Measurements from ENCODE around the gene SLC7A8.
"Not testable (repeated sequence)": the region's sequence is repeated elsewhere in the genome, so short reads cannot be mapped to it uniquely, and the experiment has no call there.

SLC7A8 gene

DNA sequence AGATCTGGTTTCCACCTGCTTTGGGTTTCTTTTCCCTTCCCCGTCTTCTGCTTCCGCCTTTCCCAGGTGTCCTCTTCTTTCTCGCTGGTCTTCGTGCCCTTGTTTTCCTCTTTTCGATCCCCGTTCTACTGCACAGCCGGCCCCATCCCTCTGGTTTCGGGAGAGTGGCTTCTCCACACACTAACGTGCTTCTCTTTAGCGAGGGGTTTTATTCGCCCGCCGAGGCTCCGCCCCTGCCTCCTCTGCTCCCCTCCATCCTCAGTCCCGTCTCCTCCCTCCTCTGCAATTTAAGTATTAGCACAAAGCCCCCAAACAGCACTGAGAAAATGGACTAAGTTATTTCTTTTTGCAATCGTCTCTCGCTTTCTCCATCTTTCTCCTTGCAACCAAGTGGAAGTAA, at the start of gene SLC7A8:
Gene SLC7A8 (minus strand): TSS at position 182 of the 400 bp plus-strand sequence. CDS start 746 bp downstream, outside the sequence.
- no peak for DNase-seq (ENCODE audit: low read depth in 2 of 2)

DNA sequence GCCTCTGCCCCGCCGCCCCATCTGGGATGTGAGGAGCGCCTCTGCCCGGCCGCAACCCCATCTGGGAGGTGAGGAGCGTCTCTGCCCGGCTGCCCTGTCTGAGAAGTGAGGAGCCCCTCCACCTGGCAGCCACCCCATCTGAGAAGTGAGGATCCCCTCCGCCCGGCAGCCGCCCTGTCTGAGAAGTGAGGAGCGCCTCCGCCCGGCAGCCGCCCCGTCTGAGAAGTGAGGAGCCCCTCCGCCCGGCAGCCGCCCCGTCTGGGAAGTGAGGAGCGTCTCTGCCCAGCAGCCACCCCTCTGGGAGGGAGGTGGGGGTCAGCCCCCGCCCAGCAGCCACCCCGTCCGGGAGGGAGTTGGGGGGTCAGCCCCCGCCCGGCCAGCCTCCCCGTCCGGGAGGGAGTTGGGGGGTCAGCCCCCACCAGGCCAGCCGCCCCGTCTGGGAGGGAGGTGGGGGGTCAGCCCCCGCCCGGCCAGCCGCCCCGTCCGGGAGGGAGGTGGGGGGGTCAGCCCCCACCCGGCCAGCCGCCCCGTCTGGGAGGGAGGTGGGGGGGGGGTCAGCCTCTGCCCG, 48.9 kb upstream of the SLC7A8 start:
- not testable (repeated sequence) for DNase-seq (ENCODE audit: low read depth in 2 of 2)

DNA sequence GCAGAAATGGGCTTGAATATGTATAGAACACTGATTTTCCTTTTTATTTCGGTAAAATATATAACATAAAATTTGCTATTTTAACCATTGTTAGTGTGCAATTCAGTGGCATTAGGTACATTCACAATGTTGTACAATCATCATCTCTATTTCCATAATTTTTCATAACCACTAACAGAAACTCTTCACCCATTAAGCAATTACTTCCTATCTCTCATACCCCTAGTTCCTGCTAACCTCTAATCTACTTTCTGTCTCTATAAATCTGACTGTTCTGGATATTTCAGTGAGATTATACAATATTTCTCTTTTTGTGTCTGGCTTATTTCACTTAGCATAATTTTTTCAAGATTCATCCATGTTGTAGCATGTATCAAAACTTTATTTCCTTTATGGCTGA, 45.4 kb upstream of the SLC7A8 start:
- no peak for DNase-seq (ENCODE audit: low read depth in 2 of 2)

DNA sequence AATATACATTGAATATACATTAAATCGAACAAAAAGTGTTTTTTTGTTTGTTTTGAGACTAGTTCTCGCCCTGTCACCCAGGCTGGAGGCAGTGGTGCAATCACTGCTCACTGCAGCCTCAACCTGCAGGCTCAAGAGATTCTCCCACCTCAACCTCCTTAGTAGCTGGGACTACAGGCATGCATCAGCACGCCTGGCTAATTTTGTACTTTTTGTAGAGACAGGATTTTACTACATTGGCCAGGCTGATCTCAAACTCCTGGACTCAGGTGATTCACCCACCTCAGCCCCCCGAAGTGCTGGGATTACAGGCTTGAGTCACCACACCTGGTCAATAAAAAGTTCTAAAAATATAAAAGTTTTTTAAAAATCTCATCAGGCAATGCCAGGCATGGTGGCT, 44.1 kb upstream of the SLC7A8 start:
- no peak for DNase-seq (ENCODE audit: low read depth in 2 of 2)

DNA sequence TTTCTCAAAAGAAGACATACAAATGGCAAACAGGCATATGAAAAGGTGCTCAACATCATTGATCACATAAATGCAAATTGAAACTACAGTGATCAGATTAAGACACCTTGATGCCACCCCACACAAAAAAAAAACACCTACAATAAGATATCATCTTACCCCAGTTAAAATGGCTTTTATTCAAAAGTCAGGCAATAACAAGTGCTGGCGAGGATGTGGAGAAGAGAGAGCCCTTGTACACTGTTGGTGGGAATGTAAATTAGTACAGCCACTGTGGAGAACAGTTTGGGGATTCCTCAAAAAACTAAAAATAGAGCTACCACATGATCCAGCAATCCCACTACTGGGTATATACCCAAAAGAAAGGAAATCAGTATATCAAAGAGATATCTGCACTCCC, 41.5 kb upstream of the SLC7A8 start:
- DNase-seq (ENCODE audit: low read depth in 2 of 2) = not testable (repeated sequence)

DNA sequence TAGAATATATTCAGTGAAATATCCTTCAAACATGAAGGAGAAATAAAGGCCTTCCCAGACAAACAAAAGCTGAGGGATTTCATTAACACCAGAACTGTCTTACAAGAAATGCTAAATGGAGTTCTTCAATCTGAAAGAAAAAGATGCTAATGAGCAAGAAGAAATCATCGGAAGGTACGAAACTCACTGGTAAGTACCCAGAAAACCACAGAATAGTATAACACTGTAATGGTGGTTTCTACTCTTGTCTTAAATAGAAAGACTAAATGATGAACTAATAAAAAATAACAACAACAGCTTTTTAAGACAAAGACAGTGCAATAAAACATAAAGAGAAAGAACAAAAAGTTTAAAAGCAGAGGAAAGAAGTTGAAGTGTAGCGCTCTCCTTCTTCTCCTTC, 35.6 kb upstream of the SLC7A8 start:
- no peak for DNase-seq (ENCODE audit: low read depth in 2 of 2)

DNA sequence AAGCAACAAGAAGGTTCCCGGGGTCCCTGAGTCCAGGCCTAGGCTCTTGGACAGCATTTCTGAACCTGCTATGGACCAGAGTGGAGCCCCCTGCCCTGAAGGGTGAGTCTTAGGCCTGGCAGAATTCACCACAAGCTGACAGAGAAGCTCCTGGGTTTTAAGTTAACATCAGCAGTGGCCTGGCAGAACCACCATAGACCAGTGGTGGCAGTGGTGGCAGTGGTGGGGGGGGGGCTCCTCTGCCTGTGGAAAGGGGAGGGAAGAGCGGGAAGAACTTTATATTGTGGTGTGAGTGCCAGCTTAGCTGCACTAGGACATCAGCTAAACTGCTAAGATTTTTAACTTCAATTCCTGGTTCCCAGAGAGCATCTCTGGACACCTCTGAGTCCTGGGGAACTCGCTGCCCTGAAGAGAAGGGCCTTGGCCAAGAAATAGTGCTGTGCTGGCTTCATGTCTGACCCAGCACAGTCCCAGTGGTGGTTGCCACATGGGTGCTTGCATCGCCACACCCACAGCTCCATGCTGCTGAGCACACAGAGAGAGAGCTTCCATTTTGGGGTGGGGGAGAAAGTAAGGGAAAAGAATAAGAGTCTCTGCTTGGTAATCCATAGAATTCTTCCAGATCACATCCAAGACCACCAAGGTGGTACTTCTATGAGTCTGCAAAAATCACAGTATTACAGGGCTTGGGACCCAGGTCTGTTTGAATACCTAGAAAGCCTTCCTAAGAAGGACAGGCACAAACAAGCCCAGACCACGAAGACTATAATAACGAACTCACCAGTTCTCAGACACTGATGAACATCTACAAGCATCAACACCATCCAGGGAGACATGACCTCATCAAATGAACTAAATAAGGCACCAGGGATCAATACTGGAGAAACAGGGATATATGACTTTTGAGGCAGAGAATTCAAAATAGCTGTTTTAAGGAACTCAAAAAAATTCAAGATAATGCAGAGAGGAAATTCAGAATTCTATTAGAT, 33.9 kb upstream of the SLC7A8 start:
- no peak for DNase-seq (ENCODE audit: low read depth in 2 of 2)

DNA sequence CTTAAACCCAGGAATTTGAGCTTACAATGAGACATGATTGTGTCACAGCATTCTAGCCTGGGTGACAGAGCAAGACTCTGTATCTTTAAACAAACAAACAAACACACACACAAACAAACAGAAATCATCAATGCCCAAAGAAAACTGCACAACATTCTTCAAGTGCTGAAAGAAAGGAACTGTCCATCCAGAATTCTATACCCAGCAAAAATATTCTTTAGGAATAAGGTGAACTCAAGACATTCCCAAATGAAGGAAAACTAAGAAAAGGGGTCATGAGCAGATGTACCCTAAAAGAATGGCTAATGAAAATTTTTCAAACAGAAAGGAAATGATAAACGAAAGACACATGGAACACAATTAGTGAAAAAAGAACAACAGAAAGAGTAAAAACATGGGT, 32.0 kb upstream of the SLC7A8 start:
- no peak for DNase-seq (ENCODE audit: low read depth in 2 of 2)

DNA sequence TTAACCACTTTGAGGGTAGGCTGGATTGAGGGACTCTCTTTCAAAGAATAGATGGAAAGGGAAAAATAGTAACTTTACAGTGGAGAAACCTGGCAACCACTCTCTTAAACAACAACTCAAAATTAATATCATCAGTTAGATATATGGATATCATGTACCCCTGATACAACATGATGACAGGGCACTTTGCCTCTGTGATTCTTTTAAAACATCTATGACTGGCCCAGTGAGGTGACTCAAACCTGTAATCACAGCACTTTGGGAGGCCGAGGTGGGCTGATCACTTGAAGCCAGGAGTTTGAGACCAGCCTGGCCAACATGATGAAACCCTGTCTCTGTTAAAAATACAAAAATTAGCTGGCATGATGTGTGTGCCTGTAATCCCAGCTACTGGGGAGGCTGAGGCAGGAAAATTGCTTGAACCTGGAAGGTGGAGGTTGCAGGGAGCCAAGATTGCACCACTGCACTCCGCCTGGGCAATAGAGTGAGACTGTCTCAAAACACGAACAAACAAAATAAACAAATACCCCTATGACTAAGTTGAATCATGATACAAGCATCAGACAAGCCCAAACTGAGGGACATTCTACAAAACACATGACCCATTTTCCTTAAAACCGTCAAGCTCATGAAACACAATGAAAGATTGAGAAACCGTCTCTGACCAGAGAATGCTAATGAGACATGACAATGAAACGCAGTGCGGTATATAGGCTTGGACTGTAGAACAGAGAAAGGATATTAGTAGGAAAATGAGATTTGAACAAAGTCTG, 26.4 kb upstream of the SLC7A8 start:
- DNase-seq (ENCODE audit: low read depth in 2 of 2) = no peak

DNA sequence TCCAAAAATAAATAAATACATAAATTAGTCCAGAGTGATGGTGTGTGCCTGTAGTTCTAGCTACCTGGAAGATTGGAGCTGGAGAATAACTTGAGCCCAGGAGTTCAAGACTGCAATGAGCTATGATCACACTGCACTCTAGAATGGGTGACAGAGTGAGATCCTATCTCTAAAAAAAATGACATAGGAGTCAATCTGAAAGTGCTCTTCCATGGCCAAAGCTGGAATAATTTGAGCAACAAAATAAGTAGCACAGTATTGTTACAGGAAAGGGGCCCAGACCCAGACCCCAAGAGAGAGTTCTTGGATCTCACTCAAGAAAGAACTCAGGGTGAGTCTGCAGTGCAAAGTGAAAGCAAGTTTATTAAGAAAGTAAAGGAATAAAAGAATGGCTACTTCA, 24.9 kb upstream of the SLC7A8 start:
- no peak for DNase-seq (ENCODE audit: low read depth in 2 of 2)

DNA sequence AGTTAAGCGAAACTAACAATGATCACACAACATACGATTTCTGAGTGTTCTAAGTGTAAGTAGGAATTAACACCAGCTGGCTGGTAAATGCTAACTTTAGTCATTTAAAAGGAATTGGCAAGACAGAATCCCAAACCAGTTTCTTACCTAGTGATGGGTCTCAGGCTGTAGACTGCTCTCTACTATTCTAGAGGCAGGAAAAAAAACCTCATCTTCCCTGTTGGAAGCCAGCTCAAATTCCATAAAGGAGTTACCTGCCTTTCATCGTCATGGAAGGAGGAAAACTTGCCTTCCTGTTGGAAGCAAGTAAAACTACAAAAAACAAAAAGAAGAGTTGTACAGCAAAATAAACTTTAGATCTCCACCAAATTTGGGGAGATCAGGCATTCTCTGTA, 23.7 kb upstream of the SLC7A8 start:
- no peak for DNase-seq (ENCODE audit: low read depth in 2 of 2)

DNA sequence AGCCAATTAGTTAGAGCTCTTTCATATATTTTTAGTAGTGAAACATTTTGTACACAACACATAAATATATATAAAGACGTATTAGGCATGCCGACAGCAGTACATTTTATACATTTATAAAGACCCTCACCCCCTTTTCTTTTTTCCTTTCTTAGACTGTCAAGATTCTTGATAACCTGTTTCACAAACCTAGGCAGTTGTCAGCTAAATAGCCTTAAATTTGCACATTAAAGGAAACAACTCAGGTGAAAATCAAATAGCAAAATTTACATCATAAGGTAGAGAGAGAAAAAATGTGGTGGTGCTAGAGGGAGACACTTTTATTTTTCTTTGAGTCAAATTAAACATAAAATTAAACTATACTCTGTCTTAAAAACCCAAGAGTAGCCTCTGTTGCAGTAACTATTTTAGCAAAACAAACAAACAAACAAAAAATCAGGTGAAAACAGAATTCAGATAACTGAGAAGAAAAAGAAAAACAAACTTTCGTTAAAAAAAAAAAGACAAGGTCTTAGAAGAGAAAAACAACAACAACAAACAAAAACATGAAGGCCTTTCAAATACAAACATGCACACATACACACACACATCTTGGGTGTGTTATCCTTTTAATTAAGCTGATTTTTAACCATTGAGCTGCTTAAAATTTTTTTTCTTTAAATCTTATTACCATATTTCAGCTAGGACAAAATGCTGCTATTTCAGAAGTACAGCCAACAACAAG, 23.1 kb upstream of the SLC7A8 start:
- DNase-seq (ENCODE audit: low read depth in 2 of 2) = no peak

DNA sequence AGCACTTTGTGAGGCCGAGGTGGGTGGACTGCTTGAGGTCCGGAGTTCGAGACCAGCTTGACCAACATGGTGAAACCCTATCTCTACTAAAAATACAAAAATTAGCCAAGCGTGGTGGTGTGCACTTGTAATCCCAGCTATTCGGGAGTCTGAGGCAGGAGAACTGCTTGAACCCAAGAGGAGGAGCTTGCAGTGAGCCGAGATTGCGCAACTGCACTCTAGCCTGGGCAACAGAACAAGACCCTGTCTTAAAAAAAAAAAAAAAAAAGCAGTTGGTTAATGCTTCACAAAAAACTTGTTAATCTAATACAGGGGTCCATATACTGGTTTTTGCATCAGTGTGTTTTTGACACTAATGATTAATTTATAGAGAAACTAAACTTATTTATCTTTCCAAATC, 18.5 kb upstream of the SLC7A8 start:
- DNase-seq (ENCODE audit: low read depth in 2 of 2) = no peak

DNA sequence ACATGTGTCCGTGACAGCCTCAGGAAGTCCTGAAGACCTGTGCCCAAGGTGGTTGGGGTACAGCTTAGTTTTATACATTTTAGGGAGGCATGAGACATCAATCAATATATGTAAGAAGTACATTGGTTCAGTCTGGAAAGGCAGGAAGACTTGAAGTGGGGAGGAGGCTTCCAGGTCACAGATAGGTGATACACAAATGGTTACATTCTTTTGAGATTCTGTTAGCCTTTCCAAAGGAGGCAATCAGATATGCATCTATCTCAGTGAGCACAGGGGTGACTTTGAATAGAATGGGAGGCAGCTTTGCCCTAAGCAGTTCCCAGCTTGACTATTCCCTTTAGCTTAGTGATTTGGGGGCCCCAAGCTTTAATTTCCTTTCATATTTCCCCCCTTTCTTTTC, 15.7 kb upstream of the SLC7A8 start:
- DNase-seq (ENCODE audit: low read depth in 2 of 2) = not testable (repeated sequence)

DNA sequence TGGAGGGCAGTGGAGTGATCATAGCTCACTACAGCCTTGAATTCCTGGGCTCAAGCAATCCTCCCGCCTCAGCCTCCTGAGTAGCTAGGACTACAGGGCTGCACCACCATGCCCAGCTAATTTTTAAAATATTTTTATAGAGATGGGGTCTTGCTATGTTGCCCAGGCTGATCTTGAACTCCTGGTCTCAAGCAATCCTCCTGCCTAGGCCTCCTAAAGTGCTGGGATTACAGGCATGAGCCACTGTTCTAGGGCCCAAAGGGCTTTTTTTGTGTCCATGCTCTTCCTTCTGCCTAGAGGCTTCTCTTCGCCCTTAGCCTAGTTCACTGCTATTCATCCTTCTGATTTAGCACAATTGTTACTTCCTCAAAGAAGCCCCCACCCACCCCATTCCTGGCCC, 13.0 kb upstream of the SLC7A8 start:
- not testable (repeated sequence) for DNase-seq (ENCODE audit: low read depth in 2 of 2)

DNA sequence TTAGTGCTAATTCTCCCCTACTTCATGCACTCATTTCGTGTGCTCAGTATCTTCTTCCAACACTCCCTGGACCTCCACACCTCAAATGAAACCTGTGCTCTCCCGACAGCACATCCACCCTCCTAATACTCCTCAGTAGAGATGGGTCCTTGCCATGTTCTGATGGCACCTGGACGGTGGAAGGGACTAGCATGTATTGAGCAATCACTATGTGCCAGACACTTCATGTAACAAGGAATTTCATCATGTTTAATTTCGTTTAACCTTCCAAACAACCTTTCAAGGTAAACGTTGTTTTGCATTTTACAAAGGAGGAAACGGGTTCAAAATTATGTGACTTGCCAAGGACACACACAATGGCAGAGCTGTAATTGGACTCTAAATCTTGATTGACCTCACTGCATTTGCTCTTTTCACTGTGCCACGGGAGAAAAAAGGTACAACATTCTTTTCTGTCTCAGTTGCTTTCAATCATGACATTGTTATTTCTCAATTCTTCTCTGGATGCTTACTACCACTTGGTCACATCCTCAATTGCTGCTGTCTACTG, 12.2 kb upstream of the SLC7A8 start:
- DNase-seq (ENCODE audit: low read depth in 2 of 2) = no peak

DNA sequence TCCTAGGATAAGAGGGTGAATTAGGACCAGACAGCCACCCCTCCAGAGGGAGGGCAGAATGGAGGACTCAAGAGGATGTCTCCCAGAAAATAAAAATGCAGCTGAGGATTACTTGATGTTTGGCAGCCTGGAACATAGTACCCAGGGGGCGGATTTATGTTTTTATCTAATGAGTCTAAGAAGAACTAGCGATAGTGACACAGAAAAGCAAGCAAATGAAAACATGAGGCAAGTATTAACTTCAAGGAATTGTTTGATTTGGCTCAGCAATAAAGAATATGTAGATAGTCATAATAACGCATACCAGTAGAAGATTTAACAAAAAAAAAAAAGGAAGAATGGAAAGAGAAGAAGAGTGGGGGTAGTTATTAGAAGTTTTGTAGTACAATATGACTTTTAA, 10.0 kb upstream of the SLC7A8 start:
- no peak for DNase-seq (ENCODE audit: low read depth in 2 of 2)

DNA sequence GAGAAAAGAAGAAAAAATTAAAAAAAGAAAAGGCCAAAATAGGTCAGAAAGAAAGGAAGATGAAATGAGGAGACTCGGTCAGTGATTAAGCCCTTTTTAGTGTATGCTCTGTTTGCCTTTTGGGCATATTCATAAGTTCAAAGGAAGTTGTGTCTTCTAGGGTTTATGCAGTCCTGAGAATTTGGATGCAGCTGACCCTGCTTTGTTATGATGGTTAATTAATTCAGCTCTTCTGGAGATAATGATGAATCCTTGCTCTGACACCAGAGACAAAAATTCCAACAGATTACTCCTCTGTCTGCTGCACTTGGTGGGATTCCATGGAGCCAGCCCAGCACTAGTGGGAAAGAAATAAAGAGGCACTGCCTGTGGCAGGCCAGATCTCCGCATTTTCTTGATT, 4.5 kb upstream of the SLC7A8 start:
- DNase-seq (ENCODE audit: low read depth in 2 of 2) = no peak

DNA sequence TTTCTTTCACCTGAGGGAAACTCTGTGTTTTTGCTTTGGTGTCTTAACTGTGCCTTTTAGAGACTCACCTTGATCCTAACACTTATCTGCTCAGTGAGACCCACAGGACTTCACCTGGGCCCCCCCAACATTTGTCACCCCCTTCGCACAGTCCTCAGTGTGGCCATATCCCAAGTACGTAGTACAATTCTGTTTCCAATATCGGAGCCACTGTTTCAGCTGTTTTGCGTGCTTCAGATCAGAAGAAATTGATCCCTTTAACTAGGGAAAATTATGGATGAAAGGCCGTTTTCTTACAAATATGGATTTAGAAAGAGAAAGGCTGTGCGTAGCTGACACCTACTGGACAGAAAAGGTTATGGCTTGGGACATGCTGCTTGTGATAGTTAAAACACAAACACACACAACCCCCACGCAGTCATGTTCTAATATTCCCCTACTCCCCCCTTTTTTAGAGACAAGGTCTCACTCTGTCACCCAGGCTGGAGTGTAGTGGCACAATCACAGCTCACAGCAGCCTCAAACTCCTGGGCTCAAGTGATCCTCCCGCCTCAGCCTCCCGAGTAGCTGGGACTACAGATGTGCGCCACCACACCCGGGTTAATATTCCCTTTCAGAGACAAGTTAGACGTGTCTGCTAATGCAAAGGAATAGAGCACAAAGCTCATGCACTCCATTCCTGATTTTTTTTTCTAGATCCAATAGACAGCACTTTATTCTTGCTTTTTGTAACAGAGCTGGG, 3.6 kb upstream of the SLC7A8 start:
- DNase-seq (ENCODE audit: low read depth in 2 of 2) = peak in 1 of 2 donors; percentile 11

DNA sequence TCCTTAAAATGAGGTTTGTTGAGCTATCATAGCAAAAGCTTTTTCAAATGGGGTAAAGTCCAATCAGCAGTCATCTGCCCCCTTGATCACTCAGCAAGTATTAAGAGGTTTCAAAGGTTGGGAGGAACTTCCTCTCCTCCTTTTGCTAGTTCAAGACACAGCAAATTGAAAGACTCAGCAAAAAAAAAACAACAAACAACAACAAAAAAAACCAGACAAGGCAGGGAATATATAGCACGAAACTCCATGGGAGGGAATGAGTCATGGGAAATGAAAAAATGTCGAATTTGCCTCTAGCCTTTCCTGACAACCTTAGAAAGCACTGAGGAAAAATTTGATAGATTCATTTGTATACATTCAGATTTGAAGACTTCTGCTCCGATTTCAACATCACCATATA, 1.6 kb upstream of the SLC7A8 start:
- DNase-seq (ENCODE audit: low read depth in 2 of 2) = no peak

DNA sequence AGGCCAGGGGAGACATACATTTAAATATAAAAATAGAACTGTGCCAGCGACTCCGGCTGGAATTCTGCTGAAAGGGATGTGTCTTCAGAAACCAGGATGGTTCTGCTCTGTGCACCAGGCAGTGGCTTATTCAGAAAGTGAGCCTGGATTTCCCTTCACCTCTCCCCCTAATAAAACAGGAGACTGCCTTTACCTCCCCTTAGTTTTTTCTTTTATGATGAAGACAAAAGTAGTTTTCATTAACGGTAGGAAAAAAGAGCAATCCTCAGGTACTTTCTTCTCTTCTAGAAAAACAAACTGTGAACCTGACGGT, 346 bp downstream of the SLC7A8 start:
- no peak for DNase-seq (ENCODE audit: low read depth in 2 of 2)
